Mammary epithelial cell (primary cell): ENCODE results near the gene UVSSA.

Experiments
- EZH2 ChIP-seq: IDR thresholded peaks from 2 replicates; pipeline ENCODE4 v1.6.1; 2012; ENCODE audit warnings: low read length, inconsistent platforms, borderline replicate concordance
- TF ChIP-seq, protein P1 (sequence below), 2 donors: IDR thresholded peaks in 1 of 2; conservative IDR thresholded peaks in 1 of 2; 2 replicates each; pipeline ENCODE4 v1.5.1; 2011 to 2012; ENCODE audit warnings: inconsistent platforms in 2 of 2, low read length in 2 of 2, mild to moderate bottlenecking in 2 of 2, control low read depth in 1 of 2, low read depth in 1 of 2; ENCODE audit not compliant: insufficient read depth in 1 of 2; ENCODE audit errors: extremely low read depth in 1 of 2

DNA sequence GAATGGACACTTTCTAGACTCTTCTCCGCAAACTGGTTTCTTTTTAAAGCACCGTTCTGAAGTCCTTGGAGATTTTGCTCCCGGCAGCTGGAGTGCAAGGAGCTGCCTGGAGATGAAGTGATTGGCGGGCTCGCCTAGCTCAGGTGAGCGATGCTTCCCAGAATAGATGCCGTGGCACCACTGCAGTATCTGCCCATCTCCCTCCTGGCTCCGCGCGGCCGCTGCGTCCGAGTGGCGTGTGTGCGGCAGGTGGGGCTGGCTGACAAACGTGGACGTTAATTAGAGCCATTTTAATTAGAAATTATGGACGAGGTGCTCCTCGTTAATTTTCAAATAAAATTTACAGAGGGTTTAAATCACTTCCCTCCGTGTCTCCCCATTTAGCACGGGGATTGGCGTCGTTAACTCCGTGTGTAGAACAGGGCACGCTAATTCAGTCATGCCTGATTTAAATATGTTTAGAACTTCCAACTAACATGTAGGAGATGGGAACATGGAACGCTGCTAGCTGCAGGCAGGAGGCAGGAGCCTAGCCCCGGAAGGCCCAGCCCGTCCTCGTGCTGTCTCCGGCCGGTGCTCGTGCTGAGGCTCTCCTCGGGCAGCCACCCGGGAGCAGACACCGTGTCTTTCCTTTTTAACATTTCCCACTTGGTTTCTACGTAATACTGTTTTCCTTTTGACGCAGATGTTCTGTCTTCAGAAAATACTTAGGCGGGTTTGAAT is 11.6 kb downstream of the UVSSA start:
- TF ChIP-seq, protein P1, sequence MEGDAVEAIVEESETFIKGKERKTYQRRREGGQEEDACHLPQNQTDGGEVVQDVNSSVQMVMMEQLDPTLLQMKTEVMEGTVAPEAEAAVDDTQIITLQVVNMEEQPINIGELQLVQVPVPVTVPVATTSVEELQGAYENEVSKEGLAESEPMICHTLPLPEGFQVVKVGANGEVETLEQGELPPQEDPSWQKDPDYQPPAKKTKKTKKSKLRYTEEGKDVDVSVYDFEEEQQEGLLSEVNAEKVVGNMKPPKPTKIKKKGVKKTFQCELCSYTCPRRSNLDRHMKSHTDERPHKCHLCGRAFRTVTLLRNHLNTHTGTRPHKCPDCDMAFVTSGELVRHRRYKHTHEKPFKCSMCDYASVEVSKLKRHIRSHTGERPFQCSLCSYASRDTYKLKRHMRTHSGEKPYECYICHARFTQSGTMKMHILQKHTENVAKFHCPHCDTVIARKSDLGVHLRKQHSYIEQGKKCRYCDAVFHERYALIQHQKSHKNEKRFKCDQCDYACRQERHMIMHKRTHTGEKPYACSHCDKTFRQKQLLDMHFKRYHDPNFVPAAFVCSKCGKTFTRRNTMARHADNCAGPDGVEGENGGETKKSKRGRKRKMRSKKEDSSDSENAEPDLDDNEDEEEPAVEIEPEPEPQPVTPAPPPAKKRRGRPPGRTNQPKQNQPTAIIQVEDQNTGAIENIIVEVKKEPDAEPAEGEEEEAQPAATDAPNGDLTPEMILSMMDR (conservative IDR thresholded peaks at IDR 0.05 in 1 of 2, IDR thresholded peaks at IDR 0.05 in 1 of 2; ENCODE audit: extremely low read depth in 1 of 2, insufficient read depth in 1 of 2, low read depth in 1 of 2, low read length in 2 of 2) = no peak
- no peak for TF ChIP-seq EZH2
